HepG2 (cell line): Measurements from ENCODE around the gene MINDY1. TPM values are rescaled to one million over a fixed set of nuclear protein-coding genes. Genes with fewer than 3 reads are reported as not detected.

ENCODE experiments used
- CREB1 ChIP-seq, 2 experiments: fragments of 450-650 bp in 1 of 2; IDR thresholded peaks; 2 replicates each; pipeline ENCODE4 v1.6.1; 2016 to 2017; ENCODE audit warnings: control low read depth in 1 of 2, mild to moderate bottlenecking in 1 of 2, missing compliant biosample characterization in 1 of 2, missing genetic modification characterization in 1 of 2
- MIER3 ChIP-seq: IDR thresholded peaks from 2 replicates; pipeline ENCODE4 v1.6.1; 2016; ENCODE audit warnings: missing compliant biosample characterization, borderline replicate concordance
- RBAK ChIP-seq: sonication (generic); formaldehyde crosslinking; IDR thresholded peaks from 2 replicates; pipeline ENCODE4 v1.5.1; 2020; ENCODE audit warnings: mild to moderate bottlenecking, missing genetic modification reagents
- SMAD9 ChIP-seq: sonication (generic); formaldehyde crosslinking; IDR thresholded peaks from 2 replicates; pipeline ENCODE4 v1.5.1; 2020; ENCODE audit warnings: mild to moderate bottlenecking, missing genetic modification reagents
- YEATS4 ChIP-seq: sonication (generic); formaldehyde crosslinking; IDR thresholded peaks from 2 replicates; pipeline ENCODE4 v1.4.0; 2020; ENCODE audit warnings: missing genetic modification reagents, borderline replicate concordance
- ZNF235 ChIP-seq: sonication (generic); formaldehyde crosslinking; IDR thresholded peaks from 2 replicates; pipeline ENCODE4 v1.8.1; 2023; ENCODE audit warnings: mild to moderate bottlenecking, missing genetic modification reagents, borderline replicate concordance
- ZNF292 ChIP-seq: sonication (generic); formaldehyde crosslinking; IDR thresholded peaks from 2 replicates; pipeline ENCODE4 v1.8.1; 2022; ENCODE audit warnings: mild to moderate bottlenecking, low read depth, missing genetic modification reagents, borderline replicate concordance
- ZNF543 ChIP-seq: sonication (generic); formaldehyde crosslinking; IDR thresholded peaks from 2 replicates; pipeline ENCODE4 v1.4.0; 2020; ENCODE audit warnings: mild to moderate bottlenecking, missing genetic modification reagents
- ZNF670 ChIP-seq: sonication (generic); formaldehyde crosslinking; IDR thresholded peaks from 2 replicates; pipeline ENCODE4 v1.8.0; 2022; ENCODE audit warnings: mild to moderate bottlenecking, missing genetic modification reagents, borderline replicate concordance
- ZNF678 ChIP-seq: sonication (generic); formaldehyde crosslinking; IDR thresholded peaks from 2 replicates; pipeline ENCODE4 v1.4.0; 2020; ENCODE audit warnings: mild to moderate bottlenecking, missing genetic modification reagents
- ZNF75D ChIP-seq: sonication (generic); formaldehyde crosslinking; IDR thresholded peaks from 2 replicates; pipeline ENCODE4 v1.8.1; 2023; ENCODE audit warnings: missing genetic modification reagents, mild to moderate bottlenecking, borderline replicate concordance
- polyA plus RNA-seq, 8 experiments: library from polyadenylated mRNA; depleted of rRNA in 3 of 8; stranded (reverse) in 7 of 8; unstranded in 1 of 8; fragments of >200 nt; fragmentation: Illumina TruSeq in 4 of 8; extraction: Trizol in 4 of 8; gene quantifications; 2 replicates each; pipeline versions ENCODE4 v1.2.1 to v1.2.3, GENCODE V29; 2011 to 2016; ENCODE audit warnings: low read depth in 4 of 8, missing spikeins in 1 of 8, mixed read lengths in 1 of 8; ENCODE audit not compliant: insufficient read depth in 1 of 8
- total RNA-seq, 5 experiments: library from RNA; depleted of rRNA; stranded (reverse); fragments of >200 nt; fragmentation: Illumina TruSeq; extraction: Trizol; gene quantifications; 2 replicates each; pipeline ENCODE4 v1.2.3, GENCODE V29; 2016; ENCODE audit warnings: low read depth in 1 of 5
- TF ChIP-seq, protein P1 (sequence below): IDR thresholded peaks from 2 replicates; pipeline ENCODE4 v1.6.1; 2016; ENCODE audit warnings: low read depth, borderline replicate concordance
- TF ChIP-seq, protein P2 (sequence below): sonication (generic); formaldehyde crosslinking; conservative IDR thresholded peaks from 2 replicates; pipeline ENCODE4 v1.8.0; 2022; ENCODE audit warnings: mild to moderate bottlenecking, moderate library complexity, missing genetic modification reagents
- TF ChIP-seq, protein P3 (sequence below): sonication (generic); formaldehyde crosslinking; IDR thresholded peaks from 2 replicates; pipeline ENCODE4 v1.4.0; 2020; ENCODE audit warnings: missing genetic modification reagents
- TF ChIP-seq, protein P4 (sequence below): sonication (generic); formaldehyde crosslinking; IDR thresholded peaks from 2 replicates; pipeline ENCODE4 v1.8.1; 2023; ENCODE audit warnings: missing genetic modification reagents, mild to moderate bottlenecking, borderline replicate concordance
- TF ChIP-seq, protein P5 (sequence below): IDR thresholded peaks from 2 replicates; pipeline ENCODE4 v1.6.1; 2016
- TF ChIP-seq, protein P6 (sequence below): sonication (generic); formaldehyde crosslinking; IDR thresholded peaks from 2 replicates; pipeline ENCODE4 v1.4.0; 2020; ENCODE audit warnings: missing genetic modification reagents, mild to moderate bottlenecking, borderline replicate concordance
- TF ChIP-seq, protein P7 (sequence below): sonication (generic); formaldehyde crosslinking; IDR thresholded peaks from 2 replicates; pipeline ENCODE4 v1.5.0; 2020; ENCODE audit warnings: missing genetic modification reagents

Gene MINDY1
- total and polyA plus RNA-seq, 2 of the 13 experiments (the other 11 are each of a cell fraction or from before 2014, with no cell fraction given): 11.1 to 15.0 TPM

DNA sequence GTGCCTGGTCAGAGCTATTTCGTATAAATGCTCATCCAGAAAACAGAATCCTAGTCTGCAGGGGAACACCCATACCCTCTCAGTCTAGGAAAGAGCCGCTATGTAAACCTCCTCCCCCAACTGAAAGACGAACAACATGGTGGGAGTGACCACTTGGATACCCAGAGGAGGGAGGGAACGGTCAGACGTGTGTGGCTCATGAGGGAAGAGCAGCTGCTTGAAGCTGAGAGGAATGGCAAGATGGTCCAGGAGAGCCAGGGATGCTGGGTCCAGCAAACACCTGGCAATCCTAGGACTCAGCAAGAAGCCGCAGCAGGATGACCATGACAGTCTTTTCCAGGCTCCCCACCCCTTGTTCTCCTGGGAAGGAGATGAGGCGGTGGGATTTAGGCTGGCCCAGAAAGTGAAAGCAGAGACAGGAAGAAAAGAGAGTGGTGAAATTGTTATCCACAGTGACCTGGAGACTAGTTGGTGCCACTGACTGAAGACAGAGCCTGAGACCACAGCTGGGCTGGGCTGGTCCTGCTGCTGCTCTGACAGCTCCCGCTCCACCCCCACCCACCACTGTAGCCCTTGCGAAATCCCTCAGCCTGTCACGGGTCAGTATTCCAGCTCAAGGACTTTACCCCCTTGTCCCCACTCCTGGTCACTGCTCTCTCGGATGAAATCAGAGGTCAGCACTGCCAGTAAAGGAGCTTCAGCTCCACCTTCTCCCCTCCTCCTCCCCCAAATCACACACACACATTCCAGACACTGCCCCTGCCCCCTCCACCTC, 35.7 kb downstream of the MINDY1 start (continued):
- TF ChIP-seq, protein P1, sequence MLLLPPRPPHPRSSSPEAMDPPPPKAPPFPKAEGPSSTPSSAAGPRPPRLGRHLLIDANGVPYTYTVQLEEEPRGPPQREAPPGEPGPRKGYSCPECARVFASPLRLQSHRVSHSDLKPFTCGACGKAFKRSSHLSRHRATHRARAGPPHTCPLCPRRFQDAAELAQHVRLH (CRISPR knock-in tag): no peak; the same call in 1 of the 2 replicates
- TF ChIP-seq CREB1 (IDR thresholded peaks at IDR 0.05) (peak; percentile 68), CREB1 (CRISPR knock-in tag; IDR thresholded peaks at IDR 0.05) (peak; percentile 55; the same call in 1 of the 2 replicates), SMAD9 (no peak), ZNF292 (CRISPR knock-in tag) (no peak; the same call in 1 of the 2 replicates), RBAK (CRISPR knock-in tag) (no peak), ZNF678 (no peak; the same call in 1 of the 2 replicates), YEATS4 (CRISPR knock-in tag) (no peak; the same call in none of the 2 replicates), ZNF670 (CRISPR knock-in tag) (no peak), ZNF543 (CRISPR knock-in tag) (no peak; the same call in 1 of the 2 replicates), MIER3 (CRISPR knock-in tag) (peak; percentile 77; the same call in 1 of the 2 replicates), ZNF75D (CRISPR knock-in tag) (no peak), ZNF235 (no peak)
- TF ChIP-seq, protein P2, sequence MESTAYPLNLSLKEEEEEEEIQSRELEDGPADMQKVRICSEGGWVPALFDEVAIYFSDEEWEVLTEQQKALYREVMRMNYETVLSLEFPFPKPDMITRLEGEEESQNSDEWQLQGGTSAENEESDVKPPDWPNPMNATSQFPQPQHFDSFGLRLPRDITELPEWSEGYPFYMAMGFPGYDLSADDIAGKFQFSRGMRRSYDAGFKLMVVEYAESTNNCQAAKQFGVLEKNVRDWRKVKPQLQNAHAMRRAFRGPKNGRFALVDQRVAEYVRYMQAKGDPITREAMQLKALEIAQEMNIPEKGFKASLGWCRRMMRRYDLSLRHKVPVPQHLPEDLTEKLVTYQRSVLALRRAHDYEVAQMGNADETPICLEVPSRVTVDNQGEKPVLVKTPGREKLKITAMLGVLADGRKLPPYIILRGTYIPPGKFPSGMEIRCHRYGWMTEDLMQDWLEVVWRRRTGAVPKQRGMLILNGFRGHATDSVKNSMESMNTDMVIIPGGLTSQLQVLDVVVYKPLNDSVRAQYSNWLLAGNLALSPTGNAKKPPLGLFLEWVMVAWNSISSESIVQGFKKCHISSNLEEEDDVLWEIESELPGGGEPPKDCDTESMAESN (CRISPR knock-in tag): peak; percentile 62; the same call in 1 of the 2 replicates
- TF ChIP-seq, protein P3, sequence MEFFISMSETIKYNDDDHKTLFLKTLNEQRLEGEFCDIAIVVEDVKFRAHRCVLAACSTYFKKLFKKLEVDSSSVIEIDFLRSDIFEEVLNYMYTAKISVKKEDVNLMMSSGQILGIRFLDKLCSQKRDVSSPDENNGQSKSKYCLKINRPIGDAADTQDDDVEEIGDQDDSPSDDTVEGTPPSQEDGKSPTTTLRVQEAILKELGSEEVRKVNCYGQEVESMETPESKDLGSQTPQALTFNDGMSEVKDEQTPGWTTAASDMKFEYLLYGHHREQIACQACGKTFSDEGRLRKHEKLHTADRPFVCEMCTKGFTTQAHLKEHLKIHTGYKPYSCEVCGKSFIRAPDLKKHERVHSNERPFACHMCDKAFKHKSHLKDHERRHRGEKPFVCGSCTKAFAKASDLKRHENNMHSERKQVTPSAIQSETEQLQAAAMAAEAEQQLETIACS (CRISPR knock-in tag): no peak
- TF ChIP-seq, protein P4, sequence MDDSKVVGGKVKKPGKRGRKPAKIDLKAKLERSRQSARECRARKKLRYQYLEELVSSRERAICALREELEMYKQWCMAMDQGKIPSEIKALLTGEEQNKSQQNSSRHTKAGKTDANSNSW (CRISPR knock-in tag): no peak
- TF ChIP-seq, protein P5, sequence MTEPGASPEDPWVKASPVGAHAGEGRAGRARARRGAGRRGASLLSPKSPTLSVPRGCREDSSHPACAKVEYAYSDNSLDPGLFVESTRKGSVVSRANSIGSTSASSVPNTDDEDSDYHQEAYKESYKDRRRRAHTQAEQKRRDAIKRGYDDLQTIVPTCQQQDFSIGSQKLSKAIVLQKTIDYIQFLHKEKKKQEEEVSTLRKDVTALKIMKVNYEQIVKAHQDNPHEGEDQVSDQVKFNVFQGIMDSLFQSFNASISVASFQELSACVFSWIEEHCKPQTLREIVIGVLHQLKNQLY (CRISPR knock-in tag): peak; percentile 89
- TF ChIP-seq, protein P6, sequence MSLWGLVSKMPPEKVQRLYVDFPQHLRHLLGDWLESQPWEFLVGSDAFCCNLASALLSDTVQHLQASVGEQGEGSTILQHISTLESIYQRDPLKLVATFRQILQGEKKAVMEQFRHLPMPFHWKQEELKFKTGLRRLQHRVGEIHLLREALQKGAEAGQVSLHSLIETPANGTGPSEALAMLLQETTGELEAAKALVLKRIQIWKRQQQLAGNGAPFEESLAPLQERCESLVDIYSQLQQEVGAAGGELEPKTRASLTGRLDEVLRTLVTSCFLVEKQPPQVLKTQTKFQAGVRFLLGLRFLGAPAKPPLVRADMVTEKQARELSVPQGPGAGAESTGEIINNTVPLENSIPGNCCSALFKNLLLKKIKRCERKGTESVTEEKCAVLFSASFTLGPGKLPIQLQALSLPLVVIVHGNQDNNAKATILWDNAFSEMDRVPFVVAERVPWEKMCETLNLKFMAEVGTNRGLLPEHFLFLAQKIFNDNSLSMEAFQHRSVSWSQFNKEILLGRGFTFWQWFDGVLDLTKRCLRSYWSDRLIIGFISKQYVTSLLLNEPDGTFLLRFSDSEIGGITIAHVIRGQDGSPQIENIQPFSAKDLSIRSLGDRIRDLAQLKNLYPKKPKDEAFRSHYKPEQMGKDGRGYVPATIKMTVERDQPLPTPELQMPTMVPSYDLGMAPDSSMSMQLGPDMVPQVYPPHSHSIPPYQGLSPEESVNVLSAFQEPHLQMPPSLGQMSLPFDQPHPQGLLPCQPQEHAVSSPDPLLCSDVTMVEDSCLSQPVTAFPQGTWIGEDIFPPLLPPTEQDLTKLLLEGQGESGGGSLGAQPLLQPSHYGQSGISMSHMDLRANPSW (CRISPR knock-in tag): peak; percentile 95
- TF ChIP-seq, protein P7, sequence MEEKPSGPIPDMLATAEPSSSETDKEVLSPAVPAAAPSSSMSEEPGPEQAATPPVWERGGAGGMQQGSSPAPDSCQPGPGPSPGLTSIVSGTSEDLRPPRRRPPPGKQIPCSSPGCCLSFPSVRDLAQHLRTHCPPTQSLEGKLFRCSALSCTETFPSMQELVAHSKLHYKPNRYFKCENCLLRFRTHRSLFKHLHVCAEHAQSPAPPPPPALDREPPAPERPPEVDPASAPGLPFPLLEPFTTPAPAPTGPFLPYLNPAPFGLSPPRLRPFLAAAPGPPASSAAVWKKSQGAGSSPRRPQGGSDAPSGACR: no peak; the same call in none of the 2 replicates
